Measurements from ENCODE around the gene SPTSSA.
"Not testable (repeated sequence)": the region's sequence is repeated elsewhere in the genome, so short reads cannot be mapped to it uniquely, and the experiment has no call there.

The SPTSSA gene

GRCh38 chr14:34424488-34424887 is 37.6 kb downstream of the SPTSSA start:
- Histone ChIP-seq H3K9me3 (ENCODE audit: control insufficient read depth in 1 of 2, low read length in 2 of 2) (peaks cover 0 to 13% of the 10 kb centered on the region in 2 donors), H3K4me1 (ENCODE audit: control insufficient read depth in 1 of 2, insufficient read depth in 2 of 2, low read length in 2 of 2) (no peaks in the 10 kb centered on the region), H3K27me3 (ENCODE audit: low read depth, low read length) (no peaks in the 10 kb centered on the region), H3K36me3 (ENCODE audit: control insufficient read depth in 1 of 2, insufficient read depth in 2 of 2, low read length in 2 of 2) (no peaks in the 10 kb centered on the region), H3K4me3 (ENCODE audit: low read depth in 1 of 2, low read length in 2 of 2) (no peak overlapping the region), H3K27ac (ENCODE audit: low read length) (no peak overlapping the region)

- Histone ChIP-seq H3K4me3 (ENCODE audit: low read depth in 1 of 2, low read length in 2 of 2) (no peak overlapping the region), H3K4me1 (ENCODE audit: control insufficient read depth in 1 of 2, insufficient read depth in 2 of 2, low read length in 2 of 2) (no peaks in the 10 kb centered on the region)
These were observed 38.6 kb downstream of the SPTSSA start for GRCh38 chr14:34423445-34423844.

GRCh38 chr14:34420547-34421150 is 41.4 kb downstream of the SPTSSA start:
- no peaks in the 10 kb centered on the region for H3K36me3 ChIP-seq (ENCODE audit: control insufficient read depth in 1 of 2, insufficient read depth in 2 of 2, low read length in 2 of 2)
- no peaks in the 10 kb centered on the region for H3K4me1 ChIP-seq (ENCODE audit: control insufficient read depth in 1 of 2, insufficient read depth in 2 of 2, low read length in 2 of 2)
- H3K27ac ChIP-seq (ENCODE audit: low read length): no peak overlapping the region
- peaks cover 0 to 13% of the 10 kb centered on the region in 2 donors for H3K9me3 ChIP-seq (ENCODE audit: control insufficient read depth in 1 of 2, low read length in 2 of 2)
- no peaks in the 10 kb centered on the region for H3K27me3 ChIP-seq (ENCODE audit: low read depth, low read length)
- H3K4me3 ChIP-seq (ENCODE audit: low read depth in 1 of 2, low read length in 2 of 2): no peak overlapping the region

More at GRCh38 chr14:34423445-34423844, 38.6 kb downstream of the SPTSSA start:
- H3K9me3 ChIP-seq (ENCODE audit: control insufficient read depth in 1 of 2, low read length in 2 of 2): peaks cover 0 to 13% of the 10 kb centered on the region in 2 donors
- no peaks in the 10 kb centered on the region for H3K27me3 ChIP-seq (ENCODE audit: low read depth, low read length)
- H3K36me3 ChIP-seq (ENCODE audit: control insufficient read depth in 1 of 2, insufficient read depth in 2 of 2, low read length in 2 of 2): no peaks in the 10 kb centered on the region
- H3K27ac ChIP-seq (ENCODE audit: low read length): no peak overlapping the region

GRCh38 chr14:34409721-34410120 is 52.3 kb downstream of the SPTSSA start:
- no peak overlapping the region for H3K27ac ChIP-seq (ENCODE audit: low read length)
- peaks cover 0 to 20% of the 10 kb centered on the region in 2 donors for H3K9me3 ChIP-seq (ENCODE audit: control insufficient read depth in 1 of 2, low read length in 2 of 2)
- no peaks in the 10 kb centered on the region for H3K36me3 ChIP-seq (ENCODE audit: control insufficient read depth in 1 of 2, insufficient read depth in 2 of 2, low read length in 2 of 2)
- peak overlapping the region in 1 of 2 donors; percentile 32 for H3K4me3 ChIP-seq (ENCODE audit: low read depth in 1 of 2, low read length in 2 of 2)
- H3K27me3 ChIP-seq (ENCODE audit: low read depth, low read length): no peaks in the 10 kb centered on the region
- H3K4me1 ChIP-seq (ENCODE audit: control insufficient read depth in 1 of 2, insufficient read depth in 2 of 2, low read length in 2 of 2): no peaks in the 10 kb centered on the region

- Histone ChIP-seq H3K36me3 (ENCODE audit: control insufficient read depth in 1 of 2, insufficient read depth in 2 of 2, low read length in 2 of 2) (no peaks in the 10 kb centered on the region), H3K4me1 (ENCODE audit: control insufficient read depth in 1 of 2, insufficient read depth in 2 of 2, low read length in 2 of 2) (no peaks in the 10 kb centered on the region), H3K27ac (ENCODE audit: low read length) (no peak overlapping the region), H3K4me3 (ENCODE audit: low read depth in 1 of 2, low read length in 2 of 2) (no peak overlapping the region), H3K9me3 (ENCODE audit: control insufficient read depth in 1 of 2, low read length in 2 of 2) (peaks cover 0 to 20% of the 10 kb centered on the region in 2 donors), H3K27me3 (ENCODE audit: low read depth, low read length) (no peaks in the 10 kb centered on the region)
These were observed 54.1 kb downstream of the SPTSSA start for GRCh38 chr14:34407951-34408350.

GRCh38 chr14:34404416-34404815 is 57.6 kb downstream of the SPTSSA start:
- H3K36me3 ChIP-seq (ENCODE audit: control insufficient read depth in 1 of 2, insufficient read depth in 2 of 2, low read length in 2 of 2): no peaks in the 10 kb centered on the region
- H3K27ac ChIP-seq (ENCODE audit: low read length): no peak overlapping the region
- H3K27me3 ChIP-seq (ENCODE audit: low read depth, low read length): no peaks in the 10 kb centered on the region
- no peak overlapping the region for H3K4me3 ChIP-seq (ENCODE audit: low read depth in 1 of 2, low read length in 2 of 2)
- H3K4me1 ChIP-seq (ENCODE audit: control insufficient read depth in 1 of 2, insufficient read depth in 2 of 2, low read length in 2 of 2): no peaks in the 10 kb centered on the region
- peaks cover 0 to 11% of the 10 kb centered on the region in 2 donors for H3K9me3 ChIP-seq (ENCODE audit: control insufficient read depth in 1 of 2, low read length in 2 of 2)

GRCh38 chr14:34403646-34404045 is 58.4 kb downstream of the SPTSSA start:
- Histone ChIP-seq H3K27ac (ENCODE audit: low read length) (no peak overlapping the region), H3K36me3 (ENCODE audit: control insufficient read depth in 1 of 2, insufficient read depth in 2 of 2, low read length in 2 of 2) (no peaks in the 10 kb centered on the region), H3K4me1 (ENCODE audit: control insufficient read depth in 1 of 2, insufficient read depth in 2 of 2, low read length in 2 of 2) (no peaks in the 10 kb centered on the region), H3K27me3 (ENCODE audit: low read depth, low read length) (no peaks in the 10 kb centered on the region), H3K4me3 (ENCODE audit: low read depth in 1 of 2, low read length in 2 of 2) (no peak overlapping the region), H3K9me3 (ENCODE audit: control insufficient read depth in 1 of 2, low read length in 2 of 2) (peaks cover 0 to 7% of the 10 kb centered on the region in 2 donors)

GRCh38 chr14:34398024-34398423 is 64.0 kb downstream of the SPTSSA start:
- Histone ChIP-seq H3K4me3 (ENCODE audit: low read depth in 1 of 2, low read length in 2 of 2) (no peak overlapping the region), H3K27ac (ENCODE audit: low read length) (no peak overlapping the region), H3K4me1 (ENCODE audit: control insufficient read depth in 1 of 2, insufficient read depth in 2 of 2, low read length in 2 of 2) (no peaks in the 10 kb centered on the region), H3K9me3 (ENCODE audit: control insufficient read depth in 1 of 2, low read length in 2 of 2) (peaks cover 0 to 2% of the 10 kb centered on the region in 2 donors), H3K27me3 (ENCODE audit: low read depth, low read length) (no peaks in the 10 kb centered on the region), H3K36me3 (ENCODE audit: control insufficient read depth in 1 of 2, insufficient read depth in 2 of 2, low read length in 2 of 2) (no peaks in the 10 kb centered on the region)

- no peak overlapping the region for H3K27ac ChIP-seq (ENCODE audit: low read length)
- H3K27me3 ChIP-seq (ENCODE audit: low read depth, low read length): no peaks in the 10 kb centered on the region
- no peaks in the 10 kb centered on the region for H3K36me3 ChIP-seq (ENCODE audit: control insufficient read depth in 1 of 2, insufficient read depth in 2 of 2, low read length in 2 of 2)
- peaks cover 0 to 7% of the 10 kb centered on the region in 2 donors for H3K9me3 ChIP-seq (ENCODE audit: control insufficient read depth in 1 of 2, low read length in 2 of 2)
- no peaks in the 10 kb centered on the region for H3K4me1 ChIP-seq (ENCODE audit: control insufficient read depth in 1 of 2, insufficient read depth in 2 of 2, low read length in 2 of 2)
- H3K4me3 ChIP-seq (ENCODE audit: low read depth in 1 of 2, low read length in 2 of 2): no peak overlapping the region
These were observed 74.0 kb downstream of the SPTSSA start for GRCh38 chr14:34387974-34388516.

GRCh38 chr14:34386865-34387485 is 75.1 kb downstream of the SPTSSA start:
- no peaks in the 10 kb centered on the region for H3K4me1 ChIP-seq (ENCODE audit: control insufficient read depth in 1 of 2, insufficient read depth in 2 of 2, low read length in 2 of 2)
- no peak overlapping the region for H3K4me3 ChIP-seq (ENCODE audit: low read depth in 1 of 2, low read length in 2 of 2)
- H3K36me3 ChIP-seq (ENCODE audit: control insufficient read depth in 1 of 2, insufficient read depth in 2 of 2, low read length in 2 of 2): no peaks in the 10 kb centered on the region
- no peaks in the 10 kb centered on the region for H3K27me3 ChIP-seq (ENCODE audit: low read depth, low read length)
- peaks cover 0 to 7% of the 10 kb centered on the region in 2 donors for H3K9me3 ChIP-seq (ENCODE audit: control insufficient read depth in 1 of 2, low read length in 2 of 2)
- no peak overlapping the region for H3K27ac ChIP-seq (ENCODE audit: low read length)

GRCh38 chr14:34385881-34386280 is 76.2 kb downstream of the SPTSSA start:
- not testable (repeated sequence) for H3K4me3 ChIP-seq (ENCODE audit: low read depth in 1 of 2, low read length in 2 of 2); H3K27ac ChIP-seq (ENCODE audit: low read length); H3K4me1 ChIP-seq (ENCODE audit: control insufficient read depth in 1 of 2, insufficient read depth in 2 of 2, low read length in 2 of 2); H3K36me3 ChIP-seq (ENCODE audit: control insufficient read depth in 1 of 2, insufficient read depth in 2 of 2, low read length in 2 of 2); H3K27me3 ChIP-seq (ENCODE audit: low read depth, low read length); H3K9me3 ChIP-seq (ENCODE audit: control insufficient read depth in 1 of 2, low read length in 2 of 2)
